ENCODE results near the gene STN1.

STN1 gene

GRCh38 chr10:103889121-103889720, 28.8 kb downstream of the STN1 start:
- H3K4me3 ChIP-seq (ENCODE audit: low read depth, low read length): no peak overlapping the region
- DNase-seq (ENCODE audit: low read depth): no peak
- TF ChIP-seq CTCF (IDR thresholded peaks at IDR 0.05; ENCODE audit: low read depth, low read length, missing control alignments): no peak

GRCh38 chr10:103888113-103888841, 29.7 kb downstream of the STN1 start:
- DNase-seq (ENCODE audit: low read depth): no peak
- H3K4me3 ChIP-seq (ENCODE audit: low read depth, low read length): no peak overlapping the region
- TF ChIP-seq CTCF (IDR thresholded peaks at IDR 0.05; ENCODE audit: low read depth, low read length, missing control alignments): peak; percentile 86

GRCh38 chr10:103885617-103886016, 32.4 kb downstream of the STN1 start:
- DNase-seq (ENCODE audit: low read depth): no peak
- TF ChIP-seq CTCF (IDR thresholded peaks at IDR 0.05; ENCODE audit: low read depth, low read length, missing control alignments): no peak
- no peak overlapping the region for H3K4me3 ChIP-seq (ENCODE audit: low read depth, low read length)

- no peak for DNase-seq (ENCODE audit: low read depth)
- H3K4me3 ChIP-seq (ENCODE audit: low read depth, low read length): no peak overlapping the region
- TF ChIP-seq CTCF (IDR thresholded peaks at IDR 0.05; ENCODE audit: low read depth, low read length, missing control alignments): peak; percentile 81
Measured at GRCh38 chr10:103884681-103885139, 33.3 kb downstream of the STN1 start.

- TF ChIP-seq CTCF (IDR thresholded peaks at IDR 0.05; ENCODE audit: low read depth, low read length, missing control alignments): no peak
- DNase-seq (ENCODE audit: low read depth): no peak
- H3K4me3 ChIP-seq (ENCODE audit: low read depth, low read length): no peak overlapping the region
Measured at GRCh38 chr10:103882285-103883007, 35.5 kb downstream of the STN1 start.

GRCh38 chr10:103881416-103882284, 36.3 kb downstream of the STN1 start:
- no peak overlapping the region for H3K4me3 ChIP-seq (ENCODE audit: low read depth, low read length)
- TF ChIP-seq CTCF (IDR thresholded peaks at IDR 0.05; ENCODE audit: low read depth, low read length, missing control alignments): no peak
- DNase-seq (ENCODE audit: low read depth): no peak
